GM13977 (cell line): Measurements from ENCODE around the gene GARNL3.

Experiments used
- DNase-seq: peaks from one replicate; pipeline ENCODE4 v3.0.0; 2012; ENCODE audit warnings: low spot score
- in situ Hi-C: fragments of 300-500 bp; cut with MboI; formaldehyde crosslinking; loops from one replicate; pipeline ENCODE4 v1.12.0; 2022; ENCODE audit warnings: low sequenced_read_pairs, low pct_unique_long_range_greater_than_20kb, mixed read lengths, inconsistent platforms; ENCODE audit not compliant: unreplicated experiment
- TF ChIP-seq, protein P1 (sequence below): IDR thresholded peaks from 2 replicates; pipeline ENCODE4 v1.5.1; 2012; ENCODE audit warnings: mild to moderate bottlenecking, control low read depth; ENCODE audit not compliant: insufficient read depth; ENCODE audit errors: extremely low read depth, missing control alignments

GARNL3 gene

DNA sequence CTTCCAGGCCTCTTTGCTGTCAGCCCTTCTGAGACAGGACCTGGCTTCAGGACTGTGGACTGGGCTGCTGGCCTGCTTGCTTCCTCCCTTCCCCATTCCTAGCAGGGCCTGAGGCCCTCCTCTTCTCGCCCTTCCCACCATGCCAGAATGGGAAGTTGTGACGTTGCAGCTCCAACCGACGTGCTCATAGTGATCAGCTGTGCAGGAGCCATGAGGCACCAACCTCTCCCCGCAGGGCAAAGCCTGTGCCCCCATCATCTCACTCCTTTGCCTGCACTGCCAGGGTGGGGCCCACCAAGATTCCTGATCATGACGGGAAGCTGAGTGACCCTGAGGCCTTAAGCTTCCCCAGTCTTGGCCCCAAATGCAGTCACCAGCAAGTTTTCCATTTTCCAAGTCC lies 45.1 kb upstream of the GARNL3 start:
- TF ChIP-seq, protein P1, sequence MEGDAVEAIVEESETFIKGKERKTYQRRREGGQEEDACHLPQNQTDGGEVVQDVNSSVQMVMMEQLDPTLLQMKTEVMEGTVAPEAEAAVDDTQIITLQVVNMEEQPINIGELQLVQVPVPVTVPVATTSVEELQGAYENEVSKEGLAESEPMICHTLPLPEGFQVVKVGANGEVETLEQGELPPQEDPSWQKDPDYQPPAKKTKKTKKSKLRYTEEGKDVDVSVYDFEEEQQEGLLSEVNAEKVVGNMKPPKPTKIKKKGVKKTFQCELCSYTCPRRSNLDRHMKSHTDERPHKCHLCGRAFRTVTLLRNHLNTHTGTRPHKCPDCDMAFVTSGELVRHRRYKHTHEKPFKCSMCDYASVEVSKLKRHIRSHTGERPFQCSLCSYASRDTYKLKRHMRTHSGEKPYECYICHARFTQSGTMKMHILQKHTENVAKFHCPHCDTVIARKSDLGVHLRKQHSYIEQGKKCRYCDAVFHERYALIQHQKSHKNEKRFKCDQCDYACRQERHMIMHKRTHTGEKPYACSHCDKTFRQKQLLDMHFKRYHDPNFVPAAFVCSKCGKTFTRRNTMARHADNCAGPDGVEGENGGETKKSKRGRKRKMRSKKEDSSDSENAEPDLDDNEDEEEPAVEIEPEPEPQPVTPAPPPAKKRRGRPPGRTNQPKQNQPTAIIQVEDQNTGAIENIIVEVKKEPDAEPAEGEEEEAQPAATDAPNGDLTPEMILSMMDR: no peak
- DNase-seq: no peak
- in situ Hi-C loops: loop anchor here (10.0 kb wide), 1 partner anchor 205 kb away; the partner anchor contains the start of gene ZNF79

GRCh38 chr9:127221695-127222094 lies 42.9 kb upstream of the GARNL3 start:
- TF ChIP-seq, protein P1: no peak
- DNase-seq: no peak
- in situ Hi-C loops: no loop called here

- no peak for DNase-seq
- TF ChIP-seq, protein P1: no peak
- in situ Hi-C loops: no loop called here
Measured at GRCh38 chr9:127222388-127223095, 42.0 kb upstream of the GARNL3 start.

GRCh38 chr9:127223266-127223665 lies 41.3 kb upstream of the GARNL3 start:
- in situ Hi-C loops: no loop called here
- TF ChIP-seq, protein P1: no peak

DNA sequence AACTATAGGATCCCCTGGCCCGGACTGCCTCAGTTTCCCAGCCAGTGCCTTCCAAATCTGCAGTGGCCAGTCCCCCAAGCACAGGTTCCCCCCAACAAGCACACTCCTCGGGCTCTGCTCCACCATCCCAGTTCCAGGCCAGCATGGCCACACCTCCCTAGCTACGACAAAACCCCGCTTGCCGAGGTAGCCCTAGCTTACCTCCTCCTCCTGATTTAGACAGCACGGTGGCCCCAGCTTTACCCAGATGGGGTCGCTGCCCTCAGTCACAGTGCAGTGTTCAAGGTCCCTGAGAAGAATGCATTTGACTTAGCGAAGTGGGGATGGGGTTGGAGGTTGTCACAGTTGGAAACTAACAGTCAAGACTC lies 40.8 kb upstream of the GARNL3 start:
- in situ Hi-C loops: no loop called here
- TF ChIP-seq, protein P1: peak; percentile 12
- DNase-seq: no peak

More at GRCh38 chr9:127223266-127223665, 41.3 kb upstream of the GARNL3 start:
- DNase-seq: no peak

- TF ChIP-seq, protein P1: no peak
- DNase-seq: peak; percentile 98
- in situ Hi-C loops: no loop called here
Measured at GRCh38 chr9:127224178-127224882, 40.2 kb upstream of the GARNL3 start.
